ENCODE measurements around the gene CRISPLD2.

GRCh38 chr16:84898447-84898846, 78.7 kb downstream of the CRISPLD2 start:
- TF ChIP-seq POLR2A (IDR thresholded peaks at IDR 0.05; ENCODE audit: low read length) = no peak
- no peak for TF ChIP-seq GATA1 (IDR thresholded peaks at IDR 0.05; ENCODE audit: low read depth, low read length)

Data from erythroblast (primary cell).